ENCODE data around the gene USP36.

The USP36 gene

GRCh38 chr17:78882540-78883088, 42.0 kb upstream of the USP36 start:
- no peaks in the 10 kb centered on the region for H3K36me3 ChIP-seq (ENCODE audit: low read length)
- H3K9ac ChIP-seq (ENCODE audit: low read length): no peak overlapping the region
- no peaks in the 10 kb centered on the region for H3F3A ChIP-seq (ENCODE audit: insufficient read depth)
- H3K27ac ChIP-seq (ENCODE audit: low read depth, low read length): no peak overlapping the region
- no peaks in the 10 kb centered on the region for H3K27me3 ChIP-seq (ENCODE audit: low read length)
- H3K9me2 ChIP-seq (replicated peaks; ENCODE audit: insufficient read depth, low read length): no peaks in the 10 kb centered on the region
- H3K9me3 ChIP-seq (ENCODE audit: insufficient read depth, low read length): no peaks in the 10 kb centered on the region
- no peaks in the 10 kb centered on the region for H3K79me2 ChIP-seq (ENCODE audit: insufficient read depth, low read length)
- TF ChIP-seq EZH2phosphoT487 (conservative IDR thresholded peaks at IDR 0.05; ENCODE audit: low read length) (no peak), CTCF (IDR thresholded peaks at IDR 0.05; ENCODE audit: insufficient read depth, low read length, poor library complexity, severe bottlenecking) (no peak)
- no peak overlapping the region for H3K4me2 ChIP-seq (ENCODE audit: low read depth, low read length, poor library complexity, severe bottlenecking)
- H3K4me3 ChIP-seq (ENCODE audit: insufficient read depth, low read length, poor library complexity, severe bottlenecking): no peak overlapping the region
- no peak overlapping the region for H2AFZ ChIP-seq (ENCODE audit: low read depth, low read length, severe bottlenecking)
- H4K20me1 ChIP-seq (ENCODE audit: low read depth, low read length): no peaks in the 10 kb centered on the region

- H3K79me2 ChIP-seq (ENCODE audit: insufficient read depth, low read length): no peaks in the 10 kb centered on the region
- no peak overlapping the region for H3K4me2 ChIP-seq (ENCODE audit: low read depth, low read length, poor library complexity, severe bottlenecking)
- H3K36me3 ChIP-seq (ENCODE audit: low read length): no peaks in the 10 kb centered on the region
- no peaks in the 10 kb centered on the region for H3K27me3 ChIP-seq (ENCODE audit: low read length)
- no peak overlapping the region for H2AFZ ChIP-seq (ENCODE audit: low read depth, low read length, severe bottlenecking)
- TF ChIP-seq EZH2phosphoT487 (conservative IDR thresholded peaks at IDR 0.05; ENCODE audit: low read length): no peak
- no peak for TF ChIP-seq CTCF (IDR thresholded peaks at IDR 0.05; ENCODE audit: insufficient read depth, low read length, poor library complexity, severe bottlenecking)
- H3K27ac ChIP-seq (ENCODE audit: low read depth, low read length): no peak overlapping the region
- H3K4me3 ChIP-seq (ENCODE audit: insufficient read depth, low read length, poor library complexity, severe bottlenecking): no peak overlapping the region
- no peak overlapping the region for H3K9ac ChIP-seq (ENCODE audit: low read length)
- no peaks in the 10 kb centered on the region for H3K9me3 ChIP-seq (ENCODE audit: insufficient read depth, low read length)
- no peaks in the 10 kb centered on the region for H3F3A ChIP-seq (ENCODE audit: insufficient read depth)
- H3K9me2 ChIP-seq (replicated peaks; ENCODE audit: insufficient read depth, low read length): no peaks in the 10 kb centered on the region
- no peaks in the 10 kb centered on the region for H4K20me1 ChIP-seq (ENCODE audit: low read depth, low read length)
Measured at GRCh38 chr17:78879635-78880186, 39.1 kb upstream of the USP36 start.

- H3K9ac ChIP-seq (ENCODE audit: low read length): no peak overlapping the region
- no peaks in the 10 kb centered on the region for H3F3A ChIP-seq (ENCODE audit: insufficient read depth)
Measured at GRCh38 chr17:78878871-78879527, 38.4 kb upstream of the USP36 start.

More at GRCh38 chr17:78878871-78879527, 38.4 kb upstream of the USP36 start:
- Histone ChIP-seq H3K4me3 (ENCODE audit: insufficient read depth, low read length, poor library complexity, severe bottlenecking) (no peak overlapping the region), H3K27ac (ENCODE audit: low read depth, low read length) (no peak overlapping the region), H3K79me2 (ENCODE audit: insufficient read depth, low read length) (no peaks in the 10 kb centered on the region), H3K9me3 (ENCODE audit: insufficient read depth, low read length) (no peaks in the 10 kb centered on the region), H4K20me1 (ENCODE audit: low read depth, low read length) (no peaks in the 10 kb centered on the region), H3K4me2 (ENCODE audit: low read depth, low read length, poor library complexity, severe bottlenecking) (no peak overlapping the region), H3K27me3 (ENCODE audit: low read length) (no peaks in the 10 kb centered on the region), H2AFZ (ENCODE audit: low read depth, low read length, severe bottlenecking) (no peak overlapping the region), H3K9me2 (replicated peaks; ENCODE audit: insufficient read depth, low read length) (no peaks in the 10 kb centered on the region), H3K36me3 (ENCODE audit: low read length) (no peaks in the 10 kb centered on the region)
- TF ChIP-seq CTCF (IDR thresholded peaks at IDR 0.05; ENCODE audit: insufficient read depth, low read length, poor library complexity, severe bottlenecking) (no peak), EZH2phosphoT487 (conservative IDR thresholded peaks at IDR 0.05; ENCODE audit: low read length) (no peak)

Data from SU-DHL-6 (cell line).